Aorta (tissue), 5 donors: Measurements from ENCODE around the gene NKX6-1. TPM values are rescaled to one million over a fixed set of nuclear protein-coding genes. Genes with fewer than 3 reads are reported as not detected.

Source experiments
- ATAC-seq: fragments of 200-7000 bp; cut with Tn5 transposase; one replicate; pipeline ENCODE4 v1.9.1; 2022; ENCODE audit warnings: moderate library complexity; ENCODE audit not compliant: low FRiP score
- DNase-seq, 2 donors: peaks; one replicate each; pipeline ENCODE4 v3.0.0-alpha.2; 2020
- H3K27ac ChIP-seq, 2 donors: one replicate each; pipeline ENCODE4 v1.5.1; 2013; ENCODE audit warnings: low read length in 2 of 2, mild to moderate bottlenecking in 2 of 2, moderate library complexity in 2 of 2, control low read depth in 1 of 2, inconsistent platforms in 1 of 2, low read depth in 1 of 2
- H3K27me3 ChIP-seq, 2 donors: one replicate each; pipeline ENCODE4 v1.6.1; 2013; ENCODE audit warnings: control low read depth in 1 of 2, low read length in 1 of 2, mild to moderate bottlenecking in 1 of 2, moderate library complexity in 1 of 2; ENCODE audit not compliant: insufficient read depth in 2 of 2, control insufficient read depth in 1 of 2
- H3K36me3 ChIP-seq, 2 donors: one replicate each; pipeline ENCODE4 v1.6.1; 2013; ENCODE audit warnings: control low read depth in 1 of 2, low read length in 1 of 2, mild to moderate bottlenecking in 1 of 2; ENCODE audit not compliant: insufficient read depth in 2 of 2, control insufficient read depth in 1 of 2
- H3K4me1 ChIP-seq, 2 donors: one replicate each; pipeline ENCODE4 v1.6.1; 2013; ENCODE audit warnings: low read length in 2 of 2, control low read depth in 1 of 2, mild to moderate bottlenecking in 1 of 2, moderate library complexity in 1 of 2; ENCODE audit not compliant: insufficient read depth in 2 of 2, control insufficient read depth in 1 of 2
- H3K4me3 ChIP-seq, 2 donors: one replicate each; pipeline ENCODE4 v1.5.1; 2013; ENCODE audit warnings: low read length in 2 of 2, control low read depth in 1 of 2, mild to moderate bottlenecking in 1 of 2
- H3K9me3 ChIP-seq: one replicate; pipeline ENCODE4 v1.6.1; 2013; ENCODE audit warnings: mild to moderate bottlenecking, low read length; ENCODE audit not compliant: control insufficient read depth
- whole genome bisulfite sequencing, 2 donors: extraction: QIAGEN DNeasy Blood & Tissue Kit; methylation state at CpG; one replicate each; pipeline ENCODE4 v1.1.7; 2013; 5-methylcytosine and 5-hydroxymethylcytosine counted together
- intact Hi-C, 2 donors: fragments of 100-400 bp; cut with DNase I; formaldehyde crosslinking; loops; one replicate each; pipeline versions ENCODE4 v1.14.2 to v1.15.0; 2022
- polyA plus RNA-seq, 2 donors: library from polyadenylated mRNA; stranded (reverse); fragments of 200-250 nt; gene quantifications; one replicate each; pipeline ENCODE4 v1.2.3, GENCODE V29; 2013
- total RNA-seq, 2 donors: library from RNA; stranded (reverse); fragmentation: NEBNext Ultra II Directional; extraction: Animal tissue kit (Norgen Biotek cat#: 25700); gene quantifications; one replicate each; pipeline ENCODE4 v1.2.1, GENCODE V29; 2021
- donor health status: healthy with polysubstance abuse.
- donor health status: Bipolar disorder and iron deficiency.
- donor health status: DM: no; HTN: no; CAD: no.
- donor health status: DM: no; HTN: no; CAD: no.
- donor health status: DM: yes; HTN: yes; CAD: no.

Gene NKX6-1
- total and polyA plus RNA-seq, 4 donors = 0.18 to 1.4 (median 0.68) TPM

GRCh38 chr4:84490663-84491062 is 8.4 kb downstream of the NKX6-1 start:
- ATAC-seq (no peak), DNase-seq (no peak)
- 75 to 77% methylated on average over 1 of the region's 1 CpG for WGBS, 2 donors
- H3K27ac ChIP-seq = no peak overlapping the region
- intact Hi-C loops = no loop called here
- H3K27me3 ChIP-seq = no peaks in the 10 kb centered on the region
- no peaks in the 10 kb centered on the region for H3K4me1 ChIP-seq
- H3K4me3 ChIP-seq = no peak overlapping the region
- H3K9me3 ChIP-seq = no peaks in the 10 kb centered on the region
- H3K36me3 ChIP-seq = no peaks in the 10 kb centered on the region

- WGBS, 2 donors = 47 to 63% methylated on average over 4 of the region's 4 CpGs
- intact Hi-C loops = no loop called here
- Histone ChIP-seq H3K27ac (no peak overlapping the region), H3K4me1 (no peaks in the 10 kb centered on the region), H3K36me3 (no peaks in the 10 kb centered on the region), H3K27me3 (no peaks in the 10 kb centered on the region), H3K4me3 (no peak overlapping the region), H3K9me3 (peaks cover 1% of the 10 kb centered on the region)
- ATAC-seq = no peak
- no peak for DNase-seq
Observed at GRCh38 chr4:84484236-84484635, 14.9 kb downstream of the NKX6-1 start.

- ATAC-seq = peak; percentile 39
Observed at GRCh38 chr4:84483688-84484087, 15.4 kb downstream of the NKX6-1 start.

GRCh38 chr4:84482564-84483563 is 16.2 kb downstream of the NKX6-1 start:
- no peaks in the 10 kb centered on the region for H3K4me1 ChIP-seq
- H3K4me3 ChIP-seq = no peak overlapping the region

More at GRCh38 chr4:84483688-84484087, 15.4 kb downstream of the NKX6-1 start:
- Histone ChIP-seq H3K9me3 (peaks cover 1% of the 10 kb centered on the region), H3K36me3 (no peaks in the 10 kb centered on the region), H3K27ac (no peak overlapping the region), H3K4me3 (no peak overlapping the region), H3K27me3 (no peaks in the 10 kb centered on the region), H3K4me1 (no peaks in the 10 kb centered on the region)
- no peak for DNase-seq
- intact Hi-C loops = no loop called here
- WGBS, 2 donors = 19 to 21% methylated on average over 20 of the region's 20 CpGs

GRCh38 chr4:84481860-84482245 is 17.2 kb downstream of the NKX6-1 start:
- ATAC-seq (no peak), DNase-seq (no peak)
- Histone ChIP-seq H3K9me3 (peaks cover 1% of the 10 kb centered on the region), H3K36me3 (no peaks in the 10 kb centered on the region), H3K27me3 (no peaks in the 10 kb centered on the region), H3K27ac (no peak overlapping the region), H3K4me3 (no peak overlapping the region), H3K4me1 (no peaks in the 10 kb centered on the region)
- WGBS, 2 donors = 7 to 8% methylated on average over 20 of the region's 20 CpGs
- intact Hi-C loops = no loop called here

More at GRCh38 chr4:84482564-84483563, 16.2 kb downstream of the NKX6-1 start:
- DNase-seq = peak; percentile 56 to 77
- WGBS, 2 donors = 5 to 7% methylated on average over 68 to 69 of the region's 69 CpGs
- Histone ChIP-seq H3K27ac (no peak overlapping the region), H3K9me3 (peaks cover 1% of the 10 kb centered on the region), H3K36me3 (no peaks in the 10 kb centered on the region), H3K27me3 (no peaks in the 10 kb centered on the region)
- intact Hi-C loops = no loop called here
- ATAC-seq = peak; percentile 20

- no peak for DNase-seq
- WGBS, 2 donors = 29% methylated on average over 45 of the region's 45 CpGs
- Histone ChIP-seq H3K27ac (no peak overlapping the region), H3K36me3 (no peaks in the 10 kb centered on the region), H3K4me3 (no peak overlapping the region), H3K9me3 (peaks cover 1% of the 10 kb centered on the region), H3K27me3 (no peaks in the 10 kb centered on the region), H3K4me1 (no peaks in the 10 kb centered on the region)
- no peak for ATAC-seq
- intact Hi-C loops = no loop called here
Observed at GRCh38 chr4:84481077-84481859, 17.8 kb downstream of the NKX6-1 start.

- DNase-seq (no peak), ATAC-seq (no peak)
- Histone ChIP-seq H3K4me1 (no peaks in the 10 kb centered on the region), H3K27me3 (no peaks in the 10 kb centered on the region), H3K36me3 (no peaks in the 10 kb centered on the region), H3K4me3 (no peak overlapping the region), H3K9me3 (peaks cover 1% of the 10 kb centered on the region), H3K27ac (no peak overlapping the region)
- 58 to 60% methylated on average over 4 of the region's 4 CpGs for WGBS, 2 donors
- intact Hi-C loops = no loop called here
Observed at GRCh38 chr4:84480082-84480481, 19.0 kb downstream of the NKX6-1 start.

- Histone ChIP-seq H3K27me3 (no peaks in the 10 kb centered on the region), H3K9me3 (peaks cover 1% of the 10 kb centered on the region), H3K4me3 (no peak overlapping the region), H3K36me3 (no peaks in the 10 kb centered on the region), H3K27ac (no peak overlapping the region), H3K4me1 (no peaks in the 10 kb centered on the region)
- no peak for DNase-seq
- WGBS, 2 donors = 30% methylated on average over 6 of the region's 6 CpGs
- intact Hi-C loops = no loop called here
- no peak for ATAC-seq
Observed at GRCh38 chr4:84479663-84480062, 19.4 kb downstream of the NKX6-1 start.
